Adrenal gland (tissue), 12 donors: ENCODE measurements around the gene ZNF414. TPM values are rescaled to one million over a fixed set of nuclear protein-coding genes. Genes with fewer than 3 reads are reported as not detected.

Experiments
- DNase-seq, 7 donors: peaks; one replicate each; pipeline ENCODE4 v3.0.0-alpha.2; 2019 to 2020
- H3K27ac ChIP-seq, 5 donors: fragments of 200-600 bp; sonication (generic) in 4 of 5; 1 replicate in 3 of 5; 2 replicates in 2 of 5; pipeline versions ENCODE4 v1.5.1 to v1.8.0; 2016 to 2020; ENCODE audit warnings: mild to moderate bottlenecking in 1 of 5
- H3K27me3 ChIP-seq: fragments of 200-600 bp; 2 replicates; pipeline ENCODE4 v1.8.0; 2021
- H3K36me3 ChIP-seq, 2 donors: fragments of 200-600 bp; replicated peaks in 1 of 2; 1 replicate in 1 of 2; 2 replicates in 1 of 2; pipeline versions ENCODE4 v1.5.1 to v1.8.0; 2018 to 2022
- H3K4me1 ChIP-seq, 2 donors: fragments of 200-600 bp; replicated peaks in 1 of 2; 1 replicate in 1 of 2; 2 replicates in 1 of 2; pipeline versions ENCODE4 v1.5.1 to v1.8.0; 2018 to 2021
- H3K4me3 ChIP-seq, 4 donors: fragments of 200-600 bp; sonication (generic) in 3 of 4; one replicate each; pipeline ENCODE4 v1.5.1; 2016 to 2018
- H3K9me3 ChIP-seq, 3 donors: fragments of 200-600 bp; sonication (generic) in 1 of 3; replicated peaks in 1 of 3; 1 replicate in 2 of 3; 2 replicates in 1 of 3; pipeline versions ENCODE4 v1.5.1 to v1.8.0; 2016 to 2021
- POLR2A ChIP-seq, 2 donors: fragments of 450-650 bp; IDR thresholded peaks; one replicate each; pipeline ENCODE4 v1.6.1; 2017; ENCODE audit warnings: antibody characterized with exemption in 2 of 2, mild to moderate bottlenecking in 2 of 2, moderate library complexity in 1 of 2
- WGBS, 4 donors: extraction: QIAGEN DNeasy Blood & Tissue Kit in 2 of 4; methylation state at CpG; one replicate each; pipeline versions ENCODE4 v1.1.5 to v1.1.7; 2013 to 2017; 5-methylcytosine and 5-hydroxymethylcytosine counted together
- intact Hi-C, 2 donors: fragments of 100-400 bp; cut with DNase I; formaldehyde crosslinking; loops; one replicate each; pipeline versions ENCODE4 v1.14.1 to v1.15.0; 2022 to 2023
- polyA plus RNA-seq, 3 donors: library from polyadenylated mRNA; stranded (reverse); fragments of 200-250 nt in 2 of 3; fragments of 350-450 nt in 1 of 3; fragmentation: Illumina TruSeq in 1 of 3; extraction: RNeasy Lipid Tissue Mini Kit (QIAGEN cat#74804) in 1 of 3; gene quantifications; one replicate each; pipeline ENCODE4 v1.2.3, GENCODE V29; 2013 to 2014
- total RNA-seq, 9 donors: library from RNA; depleted of rRNA in 4 of 9; stranded (reverse); fragments of >200 nt in 4 of 9; fragments of 120-200 nt in 1 of 9; fragmentation: NEBNext Ultra II Directional in 1 of 9; extraction: Animal tissue kit (Norgen Biotek cat#: 25700) in 1 of 9; gene quantifications; one replicate each; pipeline versions ENCODE4 v1.1.0 to v1.2.4, GENCODE V29; 2013 to 2023
- TF ChIP-seq, protein P1 (sequence below), 6 experiments: fragments of 450-650 bp in 4 of 6; fragments of 200-600 bp in 2 of 6; sonication (generic) in 1 of 6; IDR thresholded peaks; 1 replicate in 5 of 6; 2 replicates in 1 of 6; pipeline versions ENCODE4 v1.5.1 to v1.8.0; 2016 to 2021; ENCODE audit warnings: antibody characterized with exemption in 6 of 6, mild to moderate bottlenecking in 2 of 6, moderate library complexity in 1 of 6
- donor health status: healthy with polysubstance abuse.
- donor health status: Bipolar disorder and iron deficiency.
- donor health status: DM: yes; HTN: yes; CAD: no.
- donor health status: DM: no; HTN: no; CAD: no.
- donor health status: DM: no; HTN: no; CAD: no.
- donor health status: DM: yes; HTN: yes; CAD: no.

ZNF414 gene
- total and polyA plus RNA-seq, 12 donors = 2.9 to 103 (median 25.5) TPM

DNA sequence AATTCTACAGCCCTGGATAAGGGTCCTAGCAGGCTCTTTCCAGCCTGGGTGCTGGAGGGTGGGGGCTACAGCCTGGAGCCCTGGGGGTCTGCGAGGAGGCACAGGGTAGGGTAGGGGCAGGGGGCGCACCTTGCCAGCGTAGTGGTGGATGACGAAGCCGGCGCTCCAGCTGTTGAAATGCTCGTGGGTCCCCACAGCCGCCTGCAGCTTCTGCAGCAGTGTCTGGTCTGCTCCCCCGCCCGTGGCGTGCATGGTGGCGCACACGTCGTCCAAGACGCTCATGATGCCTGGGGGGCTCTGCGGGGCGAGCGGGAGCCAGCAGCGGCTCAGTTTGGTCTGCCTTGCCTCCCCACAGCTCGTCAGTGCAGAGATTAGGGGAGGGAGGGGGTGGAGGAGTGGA lies 30.2 kb upstream of the ZNF414 start:
- Histone ChIP-seq H3K27me3 (no peaks in the 10 kb centered on the region), H3K9me3 (no peaks in the 10 kb centered on the region), H3K36me3 (no peaks in the 10 kb centered on the region), H3K27ac (no peak overlapping the region), H3K4me1 (no peaks in the 10 kb centered on the region), H3K4me3 (no peak overlapping the region)
- no peak for DNase-seq
- TF ChIP-seq POLR2A (IDR thresholded peaks at IDR 0.05) = no peak
- TF ChIP-seq, protein P1, sequence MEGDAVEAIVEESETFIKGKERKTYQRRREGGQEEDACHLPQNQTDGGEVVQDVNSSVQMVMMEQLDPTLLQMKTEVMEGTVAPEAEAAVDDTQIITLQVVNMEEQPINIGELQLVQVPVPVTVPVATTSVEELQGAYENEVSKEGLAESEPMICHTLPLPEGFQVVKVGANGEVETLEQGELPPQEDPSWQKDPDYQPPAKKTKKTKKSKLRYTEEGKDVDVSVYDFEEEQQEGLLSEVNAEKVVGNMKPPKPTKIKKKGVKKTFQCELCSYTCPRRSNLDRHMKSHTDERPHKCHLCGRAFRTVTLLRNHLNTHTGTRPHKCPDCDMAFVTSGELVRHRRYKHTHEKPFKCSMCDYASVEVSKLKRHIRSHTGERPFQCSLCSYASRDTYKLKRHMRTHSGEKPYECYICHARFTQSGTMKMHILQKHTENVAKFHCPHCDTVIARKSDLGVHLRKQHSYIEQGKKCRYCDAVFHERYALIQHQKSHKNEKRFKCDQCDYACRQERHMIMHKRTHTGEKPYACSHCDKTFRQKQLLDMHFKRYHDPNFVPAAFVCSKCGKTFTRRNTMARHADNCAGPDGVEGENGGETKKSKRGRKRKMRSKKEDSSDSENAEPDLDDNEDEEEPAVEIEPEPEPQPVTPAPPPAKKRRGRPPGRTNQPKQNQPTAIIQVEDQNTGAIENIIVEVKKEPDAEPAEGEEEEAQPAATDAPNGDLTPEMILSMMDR (IDR thresholded peaks at IDR 0.05) = no peak
- intact Hi-C loops = no loop called here
- 80 to 100% (median 95%) methylated on average over 1 to 20 of the region's 20 CpGs for WGBS, 4 donors

DNA sequence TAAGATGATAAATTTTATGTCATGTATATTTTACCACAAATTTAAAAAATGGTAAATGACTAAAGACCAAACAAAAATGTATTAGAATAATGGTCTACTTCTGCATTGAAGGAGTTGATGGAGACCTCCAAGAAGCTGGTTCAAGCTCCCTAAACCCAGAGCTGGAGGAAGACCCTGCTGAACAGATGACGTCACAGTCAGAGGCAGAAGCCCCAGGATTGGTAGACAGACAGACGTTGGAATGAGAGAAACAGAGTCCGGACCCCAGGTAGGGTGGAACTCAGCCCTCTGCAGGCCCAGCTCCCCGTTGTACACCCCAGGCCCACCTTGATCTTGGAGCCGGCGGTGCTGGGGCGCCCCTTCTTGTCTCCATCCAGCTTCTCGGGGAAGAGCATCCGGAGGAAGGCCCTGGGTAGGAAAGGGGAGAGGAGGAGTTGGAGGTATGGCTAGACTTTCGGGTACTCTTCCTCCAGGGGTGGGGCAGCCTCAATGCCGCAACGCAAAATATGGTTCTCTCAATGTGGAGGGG lies 25.7 kb upstream of the ZNF414 start:
- no peaks in the 10 kb centered on the region for H3K9me3 ChIP-seq
- intact Hi-C loops = no loop called here
- H3K4me3 ChIP-seq = no peak overlapping the region
- H3K27ac ChIP-seq = no peak overlapping the region
- H3K36me3 ChIP-seq = no peaks in the 10 kb centered on the region
- no peaks in the 10 kb centered on the region for H3K27me3 ChIP-seq
- no peak for DNase-seq
- TF ChIP-seq, protein P1 (IDR thresholded peaks at IDR 0.05) = no peak
- TF ChIP-seq POLR2A (IDR thresholded peaks at IDR 0.05) = no peak
- no peaks in the 10 kb centered on the region for H3K4me1 ChIP-seq
- 75 to 95% (median 87%) methylated on average over 3 to 12 of the region's 12 CpGs for WGBS, 4 donors

GRCh38 chr19:8537099-8537498 lies 23.1 kb upstream of the ZNF414 start:
- no peaks in the 10 kb centered on the region for H3K4me1 ChIP-seq
- H3K27me3 ChIP-seq = no peaks in the 10 kb centered on the region
- H3K36me3 ChIP-seq = no peaks in the 10 kb centered on the region
- no peak overlapping the region for H3K27ac ChIP-seq
- intact Hi-C loops = no loop called here
- no peaks in the 10 kb centered on the region for H3K9me3 ChIP-seq
- TF ChIP-seq POLR2A (IDR thresholded peaks at IDR 0.05) = no peak
- TF ChIP-seq, protein P1 (IDR thresholded peaks at IDR 0.05) = no peak
- no peak overlapping the region for H3K4me3 ChIP-seq
- no peak for DNase-seq
- WGBS, 4 donors = 80 to 87% (median 83%) methylated on average over 3 of the region's 3 CpGs

DNA sequence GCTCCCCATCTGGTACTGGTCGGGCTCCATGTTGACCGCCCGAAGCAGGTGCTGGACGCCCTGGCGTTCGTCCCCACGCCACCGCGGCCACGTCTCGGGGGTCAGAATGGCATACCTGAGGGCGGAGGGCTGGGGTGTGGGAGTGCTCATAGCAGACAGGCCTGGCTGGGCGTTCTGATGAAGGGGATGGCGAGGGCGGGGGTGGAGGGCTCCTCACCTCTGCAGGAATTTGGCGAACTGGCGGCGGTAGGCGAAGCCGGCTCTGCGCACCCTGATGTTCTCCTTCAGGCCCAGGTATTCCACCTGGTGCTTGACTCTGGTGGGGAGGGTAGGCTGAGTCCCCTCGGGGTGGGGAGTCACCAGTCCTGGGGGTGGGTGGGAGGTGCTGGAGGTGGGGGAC lies 22.3 kb upstream of the ZNF414 start:
- DNase-seq = no peak
- Histone ChIP-seq H3K27me3 (no peaks in the 10 kb centered on the region), H3K4me1 (no peaks in the 10 kb centered on the region), H3K27ac (no peak overlapping the region), H3K36me3 (no peaks in the 10 kb centered on the region), H3K9me3 (no peaks in the 10 kb centered on the region), H3K4me3 (no peak overlapping the region)
- intact Hi-C loops = no loop called here
- 69 to 86% (median 72%) methylated on average over 13 to 22 of the region's 22 CpGs for WGBS, 4 donors
- TF ChIP-seq, protein P1 (IDR thresholded peaks at IDR 0.05) = no peak
- no peak for TF ChIP-seq POLR2A (IDR thresholded peaks at IDR 0.05)
